ENCODE data around the gene PDE6B. TPM values are rescaled to one million over a fixed set of nuclear protein-coding genes. Genes with fewer than 3 reads are reported as not detected.

PDE6B gene
- total and polyA plus RNA-seq, 8 donors: 1.1 to 12.3 (median 1.7) TPM; not detected in 4

DNA sequence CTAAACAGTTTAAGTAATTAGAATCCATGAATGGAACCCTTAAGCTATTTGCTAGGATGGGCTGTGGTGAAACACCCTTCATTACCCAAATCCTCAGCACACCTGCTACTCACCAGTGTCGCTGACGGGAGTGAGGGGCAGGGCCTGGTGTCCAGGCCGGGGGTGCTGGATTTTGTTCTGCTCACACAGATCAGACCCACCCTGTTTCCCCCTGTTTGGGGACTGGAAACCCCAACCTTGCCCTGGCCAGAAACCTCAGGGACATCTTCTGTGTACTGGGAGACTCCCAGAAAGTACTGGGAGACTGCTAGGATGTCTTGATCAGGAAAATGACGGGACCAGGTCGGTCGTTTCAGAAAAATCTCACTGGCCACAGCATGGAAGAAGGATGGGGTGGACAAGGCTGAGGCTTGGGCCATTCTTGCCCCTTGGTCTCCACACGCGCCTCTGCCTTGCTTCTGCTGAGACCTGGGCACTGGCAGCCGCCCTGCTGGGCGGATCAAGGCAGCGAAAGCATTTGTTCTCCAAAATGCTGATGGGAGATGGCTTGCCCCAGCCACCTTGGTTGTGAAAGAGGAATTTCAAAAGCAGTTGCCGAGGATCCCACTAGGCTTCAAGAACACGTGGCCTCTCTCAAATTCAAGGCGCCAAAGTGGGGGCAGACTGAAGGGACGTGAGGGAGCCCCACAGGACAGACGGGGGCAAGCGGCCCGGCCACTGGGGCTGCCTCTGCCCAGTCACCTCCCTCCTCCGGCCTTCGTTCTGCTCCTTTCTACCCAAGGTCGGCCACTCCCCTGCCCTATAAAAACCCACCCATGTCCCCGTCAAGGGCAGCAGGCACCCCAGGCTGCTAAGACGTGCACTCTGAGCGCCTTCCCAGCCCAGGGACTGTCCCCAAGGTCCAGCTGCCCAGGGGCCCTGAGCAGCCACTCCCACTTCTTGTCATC, 23.5 kb upstream of the PDE6B start:
- H3K36me3 ChIP-seq: no peaks in the 10 kb centered on the region
- no peak for DNase-seq
- no peak overlapping the region for H3K4me3 ChIP-seq
- 80 to 84% (median 83%) methylated on average over 22 to 24 of the region's 24 CpGs for WGBS, 5 donors
- no peaks in the 10 kb centered on the region for H3K4me1 ChIP-seq
- no peak for TF ChIP-seq POLR2AphosphoS5 (IDR thresholded peaks at IDR 0.05)
- TF ChIP-seq, protein P1, sequence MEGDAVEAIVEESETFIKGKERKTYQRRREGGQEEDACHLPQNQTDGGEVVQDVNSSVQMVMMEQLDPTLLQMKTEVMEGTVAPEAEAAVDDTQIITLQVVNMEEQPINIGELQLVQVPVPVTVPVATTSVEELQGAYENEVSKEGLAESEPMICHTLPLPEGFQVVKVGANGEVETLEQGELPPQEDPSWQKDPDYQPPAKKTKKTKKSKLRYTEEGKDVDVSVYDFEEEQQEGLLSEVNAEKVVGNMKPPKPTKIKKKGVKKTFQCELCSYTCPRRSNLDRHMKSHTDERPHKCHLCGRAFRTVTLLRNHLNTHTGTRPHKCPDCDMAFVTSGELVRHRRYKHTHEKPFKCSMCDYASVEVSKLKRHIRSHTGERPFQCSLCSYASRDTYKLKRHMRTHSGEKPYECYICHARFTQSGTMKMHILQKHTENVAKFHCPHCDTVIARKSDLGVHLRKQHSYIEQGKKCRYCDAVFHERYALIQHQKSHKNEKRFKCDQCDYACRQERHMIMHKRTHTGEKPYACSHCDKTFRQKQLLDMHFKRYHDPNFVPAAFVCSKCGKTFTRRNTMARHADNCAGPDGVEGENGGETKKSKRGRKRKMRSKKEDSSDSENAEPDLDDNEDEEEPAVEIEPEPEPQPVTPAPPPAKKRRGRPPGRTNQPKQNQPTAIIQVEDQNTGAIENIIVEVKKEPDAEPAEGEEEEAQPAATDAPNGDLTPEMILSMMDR (IDR thresholded peaks at IDR 0.05): no peak
- TF ChIP-seq POLR2A (IDR thresholded peaks at IDR 0.05): no peak
- no peak for TF ChIP-seq EP300 (IDR thresholded peaks at IDR 0.05)
- intact Hi-C loops (cut with DNase I; ENCODE audit: low total_unique reads): no loop called here
- H3K27me3 ChIP-seq: peaks cover 0 to 45% (median 12%) of the 10 kb centered on the region in 3 donors
- no peak overlapping the region for H3K27ac ChIP-seq
- H3K9me3 ChIP-seq: no peaks in the 10 kb centered on the region

DNA sequence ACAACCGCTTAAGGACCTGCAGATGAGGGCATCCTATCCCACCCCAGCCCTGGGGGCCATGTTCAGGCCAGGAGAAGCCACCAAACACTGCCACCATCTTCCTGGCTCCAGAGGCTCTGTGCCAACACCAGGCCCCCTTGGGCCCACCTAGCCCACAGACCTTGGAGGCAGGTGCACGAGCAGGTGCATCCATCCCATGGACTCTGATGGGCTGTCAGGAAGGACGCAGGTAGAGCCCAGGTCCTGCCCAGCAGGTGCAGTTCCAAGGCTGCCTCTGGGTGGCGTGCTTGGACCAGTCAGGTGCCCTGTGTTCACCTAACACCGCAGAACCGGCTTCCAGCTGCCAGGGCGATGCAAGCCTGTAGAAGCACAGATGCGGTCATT, 22.8 kb upstream of the PDE6B start:
- intact Hi-C loops (cut with DNase I; ENCODE audit: low total_unique reads): no loop called here
- H3K4me3 ChIP-seq: no peak overlapping the region
- no peaks in the 10 kb centered on the region for H3K4me1 ChIP-seq
- peak; percentile 69 to 87 for DNase-seq
- peaks cover 0 to 50% (median 12%) of the 10 kb centered on the region in 3 donors for H3K27me3 ChIP-seq
- H3K27ac ChIP-seq: no peak overlapping the region
- 16 to 26% (median 21%) methylated on average over 5 to 8 of the region's 8 CpGs for WGBS, 5 donors
- no peaks in the 10 kb centered on the region for H3K9me3 ChIP-seq
- H3K36me3 ChIP-seq: no peaks in the 10 kb centered on the region
- no peak for TF ChIP-seq POLR2AphosphoS5 (IDR thresholded peaks at IDR 0.05)
- TF ChIP-seq, protein P1 (IDR thresholded peaks at IDR 0.05): peak in 4 of 7 experiments; percentile 10 to 50 (median 19)

DNA sequence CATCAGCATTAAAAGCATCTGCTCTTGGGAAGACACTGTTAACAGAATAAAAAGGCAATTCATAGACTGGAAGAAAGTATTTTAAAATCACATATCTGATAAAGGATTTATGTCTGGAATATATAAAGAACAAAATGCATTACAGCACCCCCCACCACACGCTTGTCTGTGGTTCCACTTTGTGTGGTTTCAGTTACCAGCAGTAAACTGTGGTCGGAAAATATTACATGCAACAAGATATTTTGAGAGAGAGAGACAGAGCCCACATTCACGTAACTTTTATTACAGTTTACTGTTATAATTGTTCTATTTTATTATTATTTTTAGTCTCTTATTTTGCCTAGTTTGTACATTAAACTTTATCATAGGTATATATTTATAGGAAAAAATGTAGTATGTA, 21.2 kb upstream of the PDE6B start:
- no peak for TF ChIP-seq POLR2AphosphoS5 (IDR thresholded peaks at IDR 0.05)
- TF ChIP-seq, protein P1 (IDR thresholded peaks at IDR 0.05): no peak
- TF ChIP-seq POLR2A (IDR thresholded peaks at IDR 0.05): no peak
- TF ChIP-seq EP300 (IDR thresholded peaks at IDR 0.05): no peak
- 58 to 75% (median 75%) methylated on average over 3 of the region's 3 CpGs for WGBS, 5 donors
- H3K9me3 ChIP-seq: no peaks in the 10 kb centered on the region
- H3K4me1 ChIP-seq: no peaks in the 10 kb centered on the region
- peaks cover 0 to 56% (median 16%) of the 10 kb centered on the region in 3 donors for H3K27me3 ChIP-seq
- no peaks in the 10 kb centered on the region for H3K36me3 ChIP-seq
- intact Hi-C loops (cut with DNase I; ENCODE audit: low total_unique reads): no loop called here
- DNase-seq: no peak
- H3K4me3 ChIP-seq: no peak overlapping the region
- H3K27ac ChIP-seq: no peak overlapping the region

DNA sequence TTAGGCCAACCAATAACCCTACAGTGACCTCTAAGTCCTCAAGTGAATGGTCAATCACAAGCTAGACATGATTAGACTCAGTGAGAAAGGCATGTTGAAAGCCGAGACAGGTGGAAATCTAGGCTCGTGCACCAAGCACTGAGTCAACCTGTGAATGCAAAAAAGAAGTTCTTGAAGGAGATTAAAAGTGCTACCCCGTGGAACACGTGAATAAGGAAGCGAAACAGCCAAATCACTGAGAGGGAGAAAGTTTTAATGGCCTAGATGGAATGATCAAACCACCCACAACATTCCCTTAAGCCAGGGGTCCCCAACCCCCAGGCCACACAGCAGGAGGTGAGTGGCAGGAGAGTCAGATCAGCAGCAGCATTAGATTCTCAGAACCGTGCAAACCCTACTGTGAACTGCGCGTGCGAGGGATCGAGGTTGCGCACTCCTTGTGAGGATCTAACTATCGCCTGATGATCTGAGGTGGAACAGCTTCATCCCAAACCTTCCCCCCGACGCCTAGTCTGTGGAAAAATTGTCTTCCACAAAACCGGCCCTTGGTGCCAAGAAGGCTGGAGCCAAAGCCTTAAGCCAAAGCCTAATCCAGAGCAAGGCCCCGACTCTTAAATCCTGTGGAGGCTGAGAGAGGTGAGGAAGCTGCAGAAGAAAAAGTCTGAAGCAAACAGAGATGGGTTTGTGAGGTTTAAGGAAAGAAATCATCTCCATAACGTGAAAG, 19.5 kb upstream of the PDE6B start:
- Histone ChIP-seq H3K36me3 (no peaks in the 10 kb centered on the region), H3K4me1 (no peaks in the 10 kb centered on the region), H3K4me3 (no peak overlapping the region), H3K9me3 (no peaks in the 10 kb centered on the region), H3K27me3 (peaks cover 0 to 58% (median 11%) of the 10 kb centered on the region in 3 donors), H3K27ac (no peak overlapping the region)
- 79 to 88% (median 84%) methylated on average over 16 to 17 of the region's 17 CpGs for WGBS, 5 donors
- DNase-seq: peak in 1 of 2 donors; percentile 8
- intact Hi-C loops (cut with DNase I; ENCODE audit: low total_unique reads): no loop called here
- TF ChIP-seq POLR2AphosphoS5 (IDR thresholded peaks at IDR 0.05) (no peak), EP300 (IDR thresholded peaks at IDR 0.05) (no peak), POLR2A (IDR thresholded peaks at IDR 0.05) (no peak)
- TF ChIP-seq, protein P1 (IDR thresholded peaks at IDR 0.05): no peak
